H54 (cell line): ENCODE measurements around the gene APBB2.

Source experiments
- DNase-seq: peaks from one replicate; pipeline ENCODE4 v3.0.0; 2011; ENCODE audit warnings: low spot score, mixed read lengths; ENCODE audit not compliant: insufficient read length
- FAIRE-seq: peaks from 3 replicates; lab custom pipeline; 2011; peaks lifted over from hg19 to GRCh38; lab: Jason Lieb, UNC
- POLR2A ChIP-seq: IDR thresholded peaks from 2 replicates; pipeline ENCODE4 v1.6.1; 2011; ENCODE audit warnings: low read depth, mild to moderate bottlenecking, low read length

Gene APBB2

GRCh38 chr4:41119867-41120295 lies 94.5 kb downstream of the APBB2 start:
- DNase-seq (no peak), FAIRE-seq (no peak)
- no peak for TF ChIP-seq POLR2A

DNA sequence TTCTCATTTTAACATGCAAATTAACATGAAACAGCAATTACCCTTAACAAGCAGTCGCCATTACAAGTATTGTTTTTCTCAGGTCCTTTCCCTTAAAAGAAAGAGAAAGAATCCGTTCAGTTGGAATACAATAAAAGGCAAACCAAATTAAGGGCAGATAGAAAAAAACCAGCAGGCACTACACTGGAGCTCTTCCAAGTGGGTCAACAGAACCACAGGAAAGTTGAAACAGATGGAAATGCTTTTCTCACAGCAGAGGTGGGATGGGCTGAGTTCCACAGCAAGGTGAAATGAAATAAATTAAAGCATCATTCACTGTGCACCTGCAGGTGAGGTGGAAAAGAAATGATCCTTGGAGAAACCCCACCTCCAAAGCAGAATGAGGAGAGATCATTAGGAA lies 102.6 kb downstream of the APBB2 start:
- FAIRE-seq (no peak), DNase-seq (no peak)
- no peak for TF ChIP-seq POLR2A

GRCh38 chr4:41110050-41110449 lies 104.3 kb downstream of the APBB2 start:
- no peak for TF ChIP-seq POLR2A
- DNase-seq (no peak), FAIRE-seq (no peak)

- TF ChIP-seq POLR2A, result no peak
- no peak for DNase-seq
- FAIRE-seq, result no peak
Observed at GRCh38 chr4:41108481-41108880, 105.9 kb downstream of the APBB2 start.

DNA sequence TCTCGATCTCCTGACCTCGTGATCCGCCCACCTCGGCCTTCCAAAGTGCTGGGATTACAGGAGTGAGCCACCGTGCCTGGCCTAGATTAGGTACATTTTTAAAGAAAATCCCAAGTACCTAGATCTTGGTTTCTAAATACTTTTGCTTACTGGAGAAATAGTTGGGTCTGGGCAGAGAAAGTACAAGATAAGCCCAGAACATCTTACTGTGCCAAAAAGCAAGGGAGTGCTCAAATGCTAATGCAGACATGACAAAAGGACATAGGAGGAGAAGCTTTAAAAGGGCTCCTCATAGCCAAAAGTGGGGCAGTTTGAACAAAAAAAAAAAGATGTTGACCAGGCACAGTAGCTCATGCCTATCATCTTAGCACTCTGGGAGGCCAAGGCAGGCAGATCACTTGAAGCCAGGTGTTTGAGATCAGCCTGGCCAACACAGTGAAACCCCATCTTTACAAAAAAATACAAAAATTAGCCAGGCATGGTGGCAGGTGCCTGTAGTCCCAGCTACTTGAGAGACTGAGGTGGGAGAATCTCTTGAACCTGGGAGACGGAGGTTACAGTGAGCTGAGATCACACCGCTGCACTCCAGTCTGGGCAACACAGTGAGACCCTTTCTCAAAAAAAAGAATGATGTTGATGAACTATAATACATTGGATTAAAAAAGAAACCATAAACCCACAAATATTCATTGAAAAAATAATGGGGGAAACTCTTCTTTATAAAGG lies 107.5 kb downstream of the APBB2 start:
- TF ChIP-seq POLR2A, result no peak
- DNase-seq, result no peak
- no peak for FAIRE-seq

DNA sequence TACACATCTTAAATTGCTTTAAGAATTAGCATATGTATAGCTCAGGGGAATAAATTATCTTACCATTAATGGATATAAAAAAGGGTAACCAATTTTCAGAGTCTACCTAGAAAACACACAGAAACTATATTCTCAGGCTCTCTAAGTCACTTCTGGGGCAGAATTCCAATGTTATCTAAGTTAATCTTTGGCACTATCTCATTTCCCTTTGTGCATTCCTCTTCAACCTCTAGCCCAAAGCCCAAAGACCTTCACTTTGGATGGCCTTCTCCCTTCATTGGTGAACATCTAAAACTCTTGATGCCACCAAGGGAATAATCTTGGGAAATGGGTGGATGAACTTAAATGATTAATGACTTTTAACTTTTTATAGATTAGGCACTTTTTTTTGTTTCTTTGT lies 108.3 kb downstream of the APBB2 start:
- no peak for TF ChIP-seq POLR2A
- no peak for DNase-seq
- no peak for FAIRE-seq

DNA sequence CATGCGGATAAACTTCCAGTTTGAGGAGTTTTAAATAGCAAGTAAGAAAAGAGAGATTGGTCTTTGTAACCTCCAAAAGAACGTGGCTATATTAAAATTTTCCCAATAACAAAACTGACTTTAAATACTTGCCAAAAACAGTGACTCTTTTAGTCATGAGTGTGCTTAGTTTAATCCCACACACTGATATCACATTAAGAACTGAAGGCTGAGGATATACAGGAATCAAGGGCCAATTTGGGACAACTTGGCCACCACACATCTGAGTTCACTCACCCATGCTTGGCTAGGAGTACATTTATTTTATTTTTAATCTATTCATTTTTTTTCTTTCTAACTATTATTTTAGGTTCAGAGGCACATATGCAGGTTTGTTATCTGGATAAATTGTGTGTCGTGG lies 110.2 kb downstream of the APBB2 start:
- FAIRE-seq (no peak), DNase-seq (no peak)
- no peak for TF ChIP-seq POLR2A

- no peak for FAIRE-seq
- no peak for TF ChIP-seq POLR2A
- DNase-seq, result no peak
Observed at GRCh38 chr4:41103657-41104056, 110.7 kb downstream of the APBB2 start.

DNA sequence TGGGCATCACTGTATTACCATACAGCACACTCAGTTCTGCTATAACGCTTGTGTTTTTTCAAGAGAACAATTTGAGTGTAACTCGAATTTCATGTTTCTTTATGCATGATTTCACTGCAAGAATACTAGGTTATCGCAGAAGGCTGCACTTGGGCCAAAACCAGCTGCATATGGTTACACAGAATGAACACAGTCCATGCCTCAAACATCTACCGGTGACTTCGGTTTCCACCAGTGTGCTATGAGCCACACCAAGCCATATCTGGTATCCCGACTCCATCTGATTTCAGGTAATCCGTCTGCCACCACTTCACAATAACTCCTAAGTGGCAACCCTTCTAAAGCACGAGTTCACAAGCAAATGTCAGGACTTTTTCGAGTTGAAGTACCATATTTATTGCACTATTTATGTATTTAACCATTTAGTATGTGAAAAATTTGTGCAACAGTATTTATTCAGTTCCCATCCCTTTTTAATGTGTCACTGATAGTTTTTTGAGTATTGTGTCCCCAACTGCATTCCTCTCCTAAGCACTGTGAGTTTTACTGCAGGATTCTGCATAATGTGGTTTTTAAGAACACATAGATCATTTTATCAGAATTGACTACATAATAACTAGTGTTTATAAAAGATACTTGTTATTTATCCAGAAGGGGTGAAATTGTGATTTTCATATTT lies 111.8 kb downstream of the APBB2 start:
- FAIRE-seq, result no peak
- no peak for TF ChIP-seq POLR2A

DNA sequence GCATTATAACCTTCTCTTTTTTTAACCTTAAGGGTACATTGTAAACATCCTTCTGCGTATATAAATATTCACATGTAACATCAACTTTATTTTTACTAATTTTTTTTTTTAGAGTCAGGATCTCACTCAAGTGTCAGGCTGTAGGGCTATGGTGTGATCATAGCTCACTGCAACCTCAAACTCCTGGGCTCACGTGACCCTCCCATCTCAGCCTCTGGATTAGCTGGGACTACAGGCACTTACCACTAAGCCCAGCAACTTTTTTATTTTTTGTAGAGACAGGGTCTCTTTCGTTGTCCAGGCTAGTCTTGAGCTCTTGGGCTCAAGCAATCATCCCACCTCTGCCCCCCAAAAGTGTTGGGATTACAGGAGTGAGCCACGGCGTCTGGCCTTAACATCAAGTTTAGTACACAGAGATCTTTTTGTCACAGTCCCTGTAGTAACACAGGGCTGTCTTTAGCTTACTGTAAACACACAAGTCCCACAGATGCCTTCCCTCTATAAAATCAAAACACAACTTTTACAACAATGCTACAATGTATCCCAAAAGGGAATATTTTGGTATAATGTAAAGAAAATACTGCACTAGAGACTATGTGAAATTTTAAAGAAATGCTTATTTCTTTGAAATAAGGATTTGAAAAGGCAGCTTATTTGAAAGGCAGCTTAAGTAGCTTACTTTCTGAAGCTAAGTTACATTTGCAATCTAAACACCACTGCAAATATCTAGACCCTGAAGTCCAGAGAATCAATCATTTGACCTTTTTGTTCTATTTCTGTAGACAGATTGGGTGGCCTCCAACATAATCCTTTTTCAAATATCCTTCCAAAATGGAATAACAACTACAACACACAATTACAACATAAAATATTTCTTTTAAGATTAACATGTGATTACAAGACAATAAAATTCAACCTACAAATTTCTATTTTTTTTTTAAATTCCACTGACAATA lies 116.0 kb downstream of the APBB2 start:
- no peak for TF ChIP-seq POLR2A
- DNase-seq (no peak), FAIRE-seq (no peak)

More for the DNA sequence above, 111.8 kb downstream of the APBB2 start:
- DNase-seq, result no peak

GRCh38 chr4:41095973-41096372 lies 118.4 kb downstream of the APBB2 start:
- FAIRE-seq, result peak; percentile 38
- no peak for TF ChIP-seq POLR2A
- no peak for DNase-seq

GRCh38 chr4:41095192-41095872 lies 119.0 kb downstream of the APBB2 start:
- no peak for TF ChIP-seq POLR2A
- DNase-seq (no peak), FAIRE-seq (no peak)

GRCh38 chr4:41092128-41092527 lies 122.2 kb downstream of the APBB2 start:
- DNase-seq, result no peak
- no peak for TF ChIP-seq POLR2A
- no peak for FAIRE-seq
